Measurements from ENCODE around the gene SWT1. TPM values are rescaled to one million over a fixed set of nuclear protein-coding genes. Genes with fewer than 3 reads are reported as not detected.

The SWT1 gene
- total and polyA plus RNA-seq, 9 of the 15 experiments (the other 6 are each of a cell fraction or from before 2014, with no cell fraction given), result 1.5 to 3.4 (median 2.3) TPM

GRCh38 chr1:185284533-185285276, 127.7 kb downstream of the SWT1 start (continued):
- TF ChIP-seq ZNF41 (CRISPR knock-in tag; conservative IDR thresholded peaks at IDR 0.05) (0 out of 2 replicates have a peak, but pooled peaks have one; percentile 61), CHD4 (IDR thresholded peaks at IDR 0.05; ENCODE audit: insufficient read depth, insufficient replicate concordance, low read depth, low read length, poor library complexity, severe bottlenecking) (no peak), ZBTB17 (CRISPR knock-in tag; IDR thresholded peaks at IDR 0.05) (peak; percentile 39; the same call in 1 of the 2 replicates), BHLHE40 (IDR thresholded peaks at IDR 0.05; ENCODE audit: low read length) (peak; percentile 81), HBP1 (CRISPR knock-in tag; IDR thresholded peaks at IDR 0.05) (peak; percentile 58; the same call in 1 of the 2 replicates), AFF1 (IDR thresholded peaks at IDR 0.05; ENCODE audit: low read depth in 1 of 2, partially characterized antibody in 2 of 2) (peak in 1 of 2 experiments; percentile 28), LCOR (CRISPR knock-in tag; IDR thresholded peaks at IDR 0.05) (peak; percentile 97), HCFC1 (IDR thresholded peaks at IDR 0.05; ENCODE audit: low read depth, low read length) (peak; percentile 4; the same call in 1 of the 2 replicates), ATF1 (CRISPR knock-in tag; IDR thresholded peaks at IDR 0.05) (no peak), ATF1 (tag; IDR thresholded peaks at IDR 0.05) (peak; percentile 78), CREB3L1 (IDR thresholded peaks at IDR 0.05; ENCODE audit: borderline replicate concordance, low read depth) (peak; percentile 66; the same call in 1 of the 2 replicates), GATA2 (CRISPR knock-in tag; IDR thresholded peaks at IDR 0.05) (peak; percentile 94), KLF13 (tag; IDR thresholded peaks at IDR 0.05; ENCODE audit: borderline replicate concordance, low read depth) (no peak), ZNF717 (CRISPR knock-in tag; IDR thresholded peaks at IDR 0.05) (no peak), STAT5A (IDR thresholded peaks at IDR 0.05; ENCODE audit: borderline replicate concordance, low read length) (peak; percentile 98), ADNP (tag; IDR thresholded peaks at IDR 0.05) (peak; percentile 78; the same call in 1 of the 2 replicates), ZNF639 (CRISPR knock-in tag; conservative IDR thresholded peaks at IDR 0.05 in 1 of 2, IDR thresholded peaks at IDR 0.05 in 1 of 2) (peak in 1 of 2 experiments; percentile 86; a peak in 2 of 4 replicates)
